NCI-H82 (cell line): ENCODE measurements around the gene DESI2.
"Not testable (repeated sequence)": the region's sequence is repeated elsewhere in the genome, so short reads cannot be mapped to it uniquely, and the experiment has no call there.

Experiments
- DNase-seq: peaks from one replicate; lab custom pipeline; 2025; lab: John Stamatoyannopoulos, UW

DESI2 gene

DNA sequence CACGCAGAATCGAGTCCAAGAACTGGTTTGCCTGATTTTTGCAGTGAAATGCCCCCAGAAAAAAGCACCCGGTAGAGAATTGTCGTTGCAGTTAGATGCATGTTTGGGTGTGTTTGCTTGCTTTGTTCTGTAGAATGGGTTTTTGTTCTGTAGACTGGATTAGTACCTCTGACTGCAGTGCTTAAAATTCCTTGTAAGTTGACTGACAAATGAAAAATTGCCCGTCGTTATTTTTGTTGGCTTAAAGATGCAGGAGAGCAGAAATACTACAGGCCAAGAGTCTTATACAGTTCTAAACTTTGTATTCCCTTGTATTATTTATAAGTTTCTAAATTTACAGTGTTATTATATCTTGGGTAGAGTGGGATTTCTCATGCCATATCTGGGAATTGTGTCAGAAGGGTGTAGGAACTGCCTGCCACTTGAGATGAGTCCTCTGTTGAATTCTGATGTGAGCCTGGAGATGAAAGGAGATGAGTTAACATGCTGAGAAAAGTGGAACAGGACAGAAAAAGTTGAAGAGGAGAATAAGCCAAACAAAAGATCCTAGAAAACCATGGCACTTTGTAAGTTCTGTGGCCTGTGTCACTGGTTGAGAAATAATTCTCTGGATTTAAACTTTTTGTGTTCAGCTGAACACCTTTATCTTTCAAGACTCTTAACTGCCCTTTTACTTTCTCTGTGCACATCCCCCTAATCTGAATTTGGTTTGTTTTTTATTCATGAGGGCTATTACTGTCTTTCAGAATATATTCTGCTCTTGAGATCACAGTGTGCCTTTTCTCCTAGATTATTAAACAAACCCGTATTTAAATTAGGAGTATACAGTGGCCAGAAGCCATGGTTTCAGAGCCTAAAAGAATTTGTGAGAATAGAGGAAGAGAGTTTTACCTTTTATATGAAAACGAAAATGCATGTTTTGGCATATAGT is 1.4 kb downstream of the DESI2 start:
- peak; percentile 35 for DNase-seq

DNA sequence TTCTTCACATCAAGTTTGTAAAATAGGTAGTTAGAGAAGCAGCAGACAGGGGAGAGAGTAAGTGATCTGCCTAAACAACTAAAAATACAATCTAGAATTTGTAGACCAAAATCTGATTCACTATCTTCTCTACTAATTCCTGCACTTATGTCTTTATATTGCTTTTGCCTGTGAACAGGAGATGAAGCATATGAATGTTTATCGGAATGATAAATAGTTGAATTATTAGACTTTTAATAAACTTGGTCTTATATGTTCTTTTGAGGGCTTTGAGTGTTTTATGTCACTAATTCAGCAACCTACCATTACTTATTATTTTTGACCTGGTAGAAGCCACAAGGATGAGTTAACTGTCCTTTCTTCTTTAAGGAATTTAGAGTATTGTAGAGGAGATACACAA is 2.3 kb downstream of the DESI2 start:
- DNase-seq = no peak

DNA sequence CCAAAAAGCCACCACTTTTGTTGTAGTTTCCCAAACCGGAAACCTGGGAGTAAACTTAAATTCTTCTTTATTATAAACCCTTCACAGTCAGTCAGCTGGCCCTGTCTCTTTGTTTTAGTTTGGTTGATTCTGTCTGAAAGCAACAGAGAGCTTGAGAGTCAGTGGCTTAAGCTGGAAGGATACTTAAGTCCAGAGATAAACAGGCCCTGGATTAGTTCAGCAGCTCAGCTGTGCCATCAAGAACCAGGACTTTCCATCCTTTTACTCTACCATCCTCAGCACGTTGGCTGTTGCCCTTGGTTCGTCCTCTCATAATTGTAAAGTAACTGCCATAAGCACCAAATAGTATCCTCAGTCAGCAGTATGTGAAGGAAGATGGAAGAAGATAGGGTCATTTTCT is 4.5 kb downstream of the DESI2 start:
- DNase-seq = peak; percentile 77

DNA sequence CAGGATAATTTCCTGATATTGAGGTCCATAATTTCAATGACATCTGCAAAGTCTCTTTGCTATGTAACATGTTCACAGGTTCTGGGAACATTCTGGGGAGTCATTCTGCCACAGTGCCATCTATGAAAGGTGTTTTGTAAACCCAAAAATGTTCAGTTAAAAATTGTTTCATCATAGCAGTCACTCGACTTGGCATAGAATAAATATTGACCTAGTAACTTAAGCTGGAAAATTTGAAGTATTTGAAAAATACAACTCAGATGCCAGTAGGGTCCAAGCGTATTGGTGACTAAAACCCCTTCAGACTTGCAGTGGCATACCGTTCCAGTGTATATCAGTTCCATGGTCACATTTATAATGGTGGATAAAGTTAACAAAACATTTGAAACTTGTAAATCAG is 6.8 kb downstream of the DESI2 start:
- no peak for DNase-seq

DNA sequence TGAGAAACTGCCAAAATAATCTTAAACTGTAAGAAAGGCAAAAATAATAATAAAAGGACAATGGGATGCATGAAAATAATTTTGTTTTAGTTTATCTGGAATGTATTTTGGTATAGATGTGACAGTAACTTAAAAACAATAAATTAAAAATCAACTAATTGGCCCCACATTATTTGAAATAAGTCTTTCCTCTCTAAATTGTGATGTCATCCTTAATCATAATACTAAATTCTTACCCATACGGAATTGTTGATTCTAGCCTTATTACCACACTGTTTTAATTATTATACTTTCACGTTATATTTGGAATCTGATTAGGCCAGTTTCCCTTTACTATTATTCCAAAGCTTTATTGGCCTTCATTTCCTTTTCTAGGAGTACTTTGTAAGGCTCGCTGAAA is 7.7 kb downstream of the DESI2 start:
- DNase-seq = no peak

DNA sequence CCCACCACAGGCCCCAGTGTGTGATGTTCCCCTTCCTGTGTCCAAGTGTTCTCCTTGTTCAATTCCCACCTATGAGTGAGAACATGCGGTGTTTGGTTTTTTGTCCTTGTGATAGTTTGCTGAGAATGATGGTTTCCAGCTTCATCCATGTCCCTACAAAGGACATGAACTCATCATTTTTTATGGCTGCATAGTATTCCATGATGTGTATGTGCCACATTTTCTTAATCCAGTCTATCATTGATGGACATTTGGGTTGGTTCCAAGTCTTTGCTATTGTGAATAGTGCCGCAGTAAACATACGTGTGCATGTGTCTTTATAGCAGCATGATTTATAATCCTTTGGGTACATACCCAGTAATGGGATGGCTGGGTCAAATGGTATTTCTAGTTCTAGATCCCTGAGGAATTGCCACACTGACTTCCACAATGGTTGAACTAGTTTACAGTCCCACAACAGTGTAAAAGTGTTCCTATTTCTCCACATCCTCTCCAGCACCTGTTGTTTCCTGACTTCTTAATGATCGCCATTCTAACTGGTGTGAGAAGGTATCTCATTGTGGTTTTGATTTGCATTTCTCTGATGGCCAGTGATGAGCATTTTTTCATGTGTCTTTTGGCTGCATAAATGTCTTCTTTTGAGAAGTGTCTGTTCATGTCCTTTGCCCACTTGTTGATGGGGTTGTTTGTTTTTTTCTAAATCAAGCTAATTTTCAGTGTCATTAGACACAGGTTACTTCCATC is 8.8 kb downstream of the DESI2 start:
- DNase-seq = not testable (repeated sequence)

DNA sequence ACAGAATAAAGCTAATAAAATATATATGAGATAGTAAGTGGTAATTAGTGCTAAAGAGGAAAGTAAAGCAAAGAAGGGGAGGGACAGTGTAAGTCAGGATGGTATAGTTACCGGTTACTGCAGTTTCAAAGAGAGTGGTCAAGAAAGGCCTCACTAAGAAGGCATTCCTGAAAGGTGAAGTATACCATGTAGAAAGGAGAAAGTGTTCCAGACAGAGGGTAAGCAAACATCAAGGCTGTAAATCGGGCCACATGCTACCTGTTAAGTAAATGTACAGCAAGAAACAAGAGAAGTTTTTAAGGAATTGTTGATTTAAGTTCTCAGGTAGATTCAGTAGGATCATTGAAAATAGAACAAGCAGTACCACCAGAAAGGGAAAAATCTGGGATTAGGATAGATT is 9.7 kb downstream of the DESI2 start:
- no peak for DNase-seq

DNA sequence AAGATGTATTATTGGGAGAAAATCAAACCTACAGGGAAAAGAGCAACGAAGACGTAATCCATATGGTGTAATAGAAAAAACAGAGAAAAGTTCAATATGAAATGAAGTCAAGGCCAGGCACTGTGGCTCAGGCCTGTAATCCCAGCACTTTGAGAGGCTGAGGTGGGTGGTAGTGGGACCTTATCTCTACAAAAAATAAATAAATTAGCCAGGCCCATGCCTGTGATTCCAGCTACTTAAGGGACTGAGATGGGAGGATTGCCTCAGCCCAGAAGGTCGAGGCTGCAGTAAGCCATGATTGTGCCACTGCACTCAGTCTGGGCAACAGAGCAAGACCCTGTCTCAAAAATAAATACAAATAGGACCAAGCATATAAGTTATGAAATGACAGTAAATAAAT is 11.4 kb downstream of the DESI2 start:
- no peak for DNase-seq

DNA sequence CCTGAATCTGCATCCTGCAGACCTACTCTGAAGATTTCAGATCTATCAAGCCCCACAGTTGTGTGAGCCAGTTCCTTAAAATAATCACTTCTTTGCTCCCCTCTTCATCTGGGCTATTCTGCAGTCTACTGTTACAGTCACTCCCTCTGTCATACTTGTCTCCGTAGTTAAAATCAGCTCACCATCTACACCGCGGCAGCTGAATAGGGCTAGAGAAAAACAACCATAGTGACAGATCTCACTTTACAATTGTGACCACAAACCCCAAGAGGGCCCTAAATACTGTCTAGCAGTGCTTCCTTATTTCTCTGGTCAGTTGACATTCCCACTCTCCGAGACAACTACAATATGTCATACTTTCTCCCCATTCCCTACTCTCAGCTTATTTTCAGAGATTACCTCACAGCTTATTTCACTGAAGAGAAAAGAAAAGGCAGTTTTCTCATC is 12.9 kb downstream of the DESI2 start:
- no peak for DNase-seq

DNA sequence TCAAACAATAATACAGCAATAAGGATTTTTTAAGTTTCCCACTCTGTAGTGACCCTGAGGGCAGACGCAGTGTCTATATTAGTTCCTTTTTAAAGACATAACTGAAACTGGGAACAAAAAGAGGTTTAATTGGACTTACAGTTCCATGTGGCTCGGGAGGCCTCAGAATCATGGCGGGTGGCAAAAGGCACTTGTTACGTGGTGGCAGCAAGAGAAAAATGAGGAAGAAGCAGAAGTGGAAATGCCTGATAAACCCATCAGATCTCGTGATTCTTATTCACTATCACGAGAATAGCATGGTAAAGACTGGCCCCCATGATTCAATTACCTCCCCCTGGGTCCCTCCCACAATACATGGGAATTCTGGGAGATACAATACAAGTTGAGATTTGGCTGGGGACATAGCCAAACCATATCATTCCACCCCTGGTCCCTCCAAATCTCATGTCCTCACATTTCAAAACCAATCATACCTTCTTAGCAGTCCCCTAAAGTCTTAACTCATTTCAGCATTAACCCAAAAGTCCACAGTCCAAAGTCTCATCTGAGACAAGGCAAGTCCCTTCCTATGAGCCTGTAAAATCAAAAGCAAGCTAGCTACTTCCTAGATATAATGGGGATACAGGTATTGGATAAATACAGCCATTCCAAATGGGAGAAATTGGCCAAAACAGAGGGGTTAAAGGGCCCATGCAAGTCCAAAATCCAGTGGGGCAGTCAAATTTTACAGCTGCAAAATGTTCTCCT is 13.9 kb downstream of the DESI2 start:
- DNase-seq = not testable (repeated sequence)

DNA sequence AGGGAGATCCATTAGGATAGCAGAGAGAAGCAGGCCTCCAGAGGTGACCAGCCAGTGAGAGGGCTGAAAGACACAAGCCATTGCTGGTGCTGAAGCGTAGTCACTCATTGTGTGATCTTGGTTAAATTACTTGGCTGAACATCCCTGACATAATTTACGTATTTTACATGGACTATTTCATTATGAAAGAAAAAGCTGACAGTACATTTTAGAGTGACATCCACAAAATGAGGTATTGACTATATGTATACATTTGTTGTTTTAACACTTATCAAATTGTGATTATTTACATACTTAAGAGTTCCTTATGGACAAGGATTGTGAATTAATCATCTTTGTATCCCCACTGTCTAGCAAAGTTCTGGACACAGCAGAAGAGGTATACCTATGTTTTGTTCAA is 14.9 kb downstream of the DESI2 start:
- DNase-seq = no peak

DNA sequence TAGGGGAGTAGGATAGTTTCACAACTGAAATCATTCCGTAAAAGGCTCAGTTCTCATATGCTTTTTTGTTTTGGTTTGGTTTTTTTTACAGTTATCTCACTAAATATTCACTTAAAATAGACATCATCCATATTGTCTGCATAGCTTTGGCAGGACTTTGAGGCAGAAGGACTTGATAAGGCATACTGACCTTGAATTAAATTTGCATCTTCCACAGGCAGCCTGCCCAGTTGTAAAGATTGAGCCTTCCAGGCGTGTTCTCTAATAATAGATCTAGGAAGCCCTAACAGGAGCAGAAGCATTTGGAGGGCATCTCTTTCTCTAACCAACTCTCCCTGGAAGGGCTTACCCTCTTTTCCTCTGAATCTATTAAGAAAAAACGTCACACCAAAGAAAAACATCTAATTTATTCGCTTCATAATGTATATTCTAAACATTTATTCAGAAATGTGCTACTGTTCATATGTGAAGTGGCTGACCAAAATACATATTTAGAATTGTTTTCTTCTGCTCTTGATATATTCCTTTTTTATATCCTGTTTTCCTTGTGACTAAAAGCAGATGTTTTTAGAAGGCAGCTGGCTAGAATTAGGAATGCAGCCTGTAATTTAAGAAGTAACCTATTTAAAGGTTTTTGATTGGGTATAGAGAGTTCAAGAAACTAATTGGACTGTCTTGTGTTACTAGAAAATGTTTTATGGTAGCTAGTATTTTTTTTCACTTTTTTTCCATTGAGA is 20.2 kb downstream of the DESI2 start:
- no peak for DNase-seq

DNA sequence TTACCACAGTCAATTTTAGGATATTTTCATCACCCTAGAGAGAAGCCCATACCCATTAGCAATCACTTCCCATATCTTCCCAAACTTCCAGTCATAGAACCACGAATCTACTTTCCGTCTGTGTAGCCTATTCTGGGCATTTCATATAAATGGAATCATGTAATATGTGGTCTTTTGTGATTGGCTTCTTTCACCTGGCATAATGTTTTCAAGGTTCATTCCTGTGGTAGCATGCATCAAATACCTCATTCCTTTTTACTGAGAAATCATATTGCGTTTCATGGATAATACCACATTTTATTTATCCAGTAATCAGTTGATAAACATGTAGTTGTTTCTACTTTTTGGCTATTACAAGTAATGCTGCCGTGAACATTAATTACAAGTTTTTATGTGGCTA is 21.5 kb downstream of the DESI2 start:
- no peak for DNase-seq

DNA sequence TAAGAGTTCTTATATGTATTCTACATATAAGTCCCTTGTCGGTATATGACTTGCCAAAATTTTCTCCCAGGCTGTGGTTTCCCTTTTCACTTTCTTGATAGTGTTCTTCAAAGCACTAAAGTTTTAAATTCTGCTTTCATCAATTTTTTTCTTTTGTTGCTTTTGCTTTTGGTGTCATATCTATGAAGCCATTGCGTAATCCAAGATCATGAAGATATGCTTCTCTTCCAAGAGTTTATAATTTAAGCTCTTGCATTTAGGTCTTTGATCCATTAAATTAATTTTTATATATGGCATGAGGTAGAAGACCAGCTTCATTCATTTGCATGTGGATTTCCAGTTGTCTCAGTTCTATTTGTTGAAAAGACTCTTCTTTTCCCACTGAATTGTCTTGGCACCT is 22.2 kb downstream of the DESI2 start:
- no peak for DNase-seq

DNA sequence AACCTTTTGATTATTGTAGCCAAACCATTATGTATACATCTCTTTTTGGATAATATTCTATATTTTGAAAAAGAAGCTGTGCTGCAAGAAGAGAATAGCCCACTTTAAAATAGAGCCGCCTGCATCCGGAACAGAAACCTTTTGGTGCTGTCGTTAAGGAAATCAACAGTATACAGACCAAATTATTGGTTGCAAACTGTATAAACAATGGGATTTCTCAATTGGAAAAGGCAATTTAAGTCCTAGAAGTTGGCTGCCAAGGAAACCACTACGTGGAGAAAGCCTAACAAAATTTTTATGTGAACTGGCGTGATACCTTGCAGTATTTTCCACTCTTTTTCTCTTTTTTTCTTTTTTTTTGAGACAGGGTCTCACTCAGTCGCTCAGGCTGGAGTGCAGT is 25.8 kb downstream of the DESI2 start:
- no peak for DNase-seq

DNA sequence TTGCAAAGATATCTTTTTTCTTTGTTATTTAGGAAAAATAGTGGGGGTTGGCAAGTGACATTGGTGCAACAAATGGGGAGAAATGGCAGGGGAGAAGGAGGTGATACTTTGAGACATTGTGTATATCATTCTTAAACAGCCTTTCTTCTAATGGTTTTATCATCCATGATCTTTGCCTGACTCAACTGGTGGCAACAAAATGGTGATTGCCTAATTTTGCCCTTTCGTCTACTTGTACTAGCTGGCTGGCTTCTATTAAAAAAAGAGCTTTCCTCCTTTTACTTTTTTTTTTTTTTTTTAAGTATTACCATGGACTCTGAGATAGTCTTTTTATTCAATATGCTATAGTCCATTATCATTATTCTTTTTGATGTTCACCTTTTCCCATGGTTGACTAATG is 27.7 kb downstream of the DESI2 start:
- DNase-seq = no peak

DNA sequence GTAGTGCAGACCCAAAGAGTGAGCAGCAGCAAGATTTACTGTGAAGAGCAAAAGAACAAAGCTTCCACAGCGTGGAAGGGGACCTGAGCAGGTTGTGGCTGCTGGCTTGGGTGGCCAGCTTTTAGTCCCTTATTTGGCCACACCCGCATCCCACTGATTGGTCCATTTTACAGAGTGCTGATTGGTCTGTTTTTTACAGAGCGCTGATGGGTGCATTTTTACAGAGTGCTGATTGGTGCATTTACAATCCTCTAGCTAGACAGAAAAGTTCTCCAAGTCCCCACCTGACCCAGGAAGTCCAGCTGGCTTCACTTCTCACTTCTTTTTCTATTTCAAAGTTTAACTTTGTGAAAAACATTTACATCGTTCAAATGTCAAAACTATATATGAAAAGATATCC is 29.2 kb downstream of the DESI2 start:
- DNase-seq = not testable (repeated sequence)

DNA sequence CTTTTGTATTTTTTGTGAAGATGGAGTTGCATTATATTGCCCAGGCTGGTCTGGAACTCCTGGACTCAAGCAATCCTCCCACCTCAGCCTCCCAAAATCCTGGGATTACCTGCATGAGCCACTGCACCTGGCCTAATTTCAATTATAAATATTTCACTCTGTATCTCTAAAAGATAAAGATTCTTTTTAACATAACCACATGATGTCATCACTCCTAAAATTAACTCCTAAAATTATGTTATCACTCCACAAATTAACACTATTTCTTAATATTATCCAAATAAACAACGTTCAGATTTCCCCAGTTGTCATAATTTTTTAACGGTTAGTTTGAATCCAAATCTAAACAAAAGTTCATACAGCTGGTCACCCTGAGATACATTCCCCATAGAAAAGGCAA is 43.0 kb downstream of the DESI2 start:
- DNase-seq = no peak

DNA sequence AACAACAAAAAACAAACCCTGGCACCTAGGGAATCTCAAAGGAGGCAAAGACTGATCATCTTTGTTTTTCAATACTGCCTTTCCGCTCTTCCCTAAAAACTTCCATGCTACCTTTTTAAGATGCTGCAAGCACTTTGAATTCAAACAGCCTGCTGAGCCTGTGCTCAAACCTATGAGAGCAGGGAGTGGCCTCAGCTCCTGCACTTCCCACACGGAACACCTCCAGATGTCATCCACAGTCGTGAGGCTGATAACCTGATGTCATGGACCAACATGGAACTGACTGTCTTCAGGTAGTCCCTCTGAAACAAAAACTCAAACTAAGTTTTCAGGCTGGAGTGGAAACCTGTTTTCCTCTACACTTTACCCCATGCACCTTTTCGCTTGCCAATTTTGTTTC is 46.8 kb downstream of the DESI2 start:
- no peak for DNase-seq

DNA sequence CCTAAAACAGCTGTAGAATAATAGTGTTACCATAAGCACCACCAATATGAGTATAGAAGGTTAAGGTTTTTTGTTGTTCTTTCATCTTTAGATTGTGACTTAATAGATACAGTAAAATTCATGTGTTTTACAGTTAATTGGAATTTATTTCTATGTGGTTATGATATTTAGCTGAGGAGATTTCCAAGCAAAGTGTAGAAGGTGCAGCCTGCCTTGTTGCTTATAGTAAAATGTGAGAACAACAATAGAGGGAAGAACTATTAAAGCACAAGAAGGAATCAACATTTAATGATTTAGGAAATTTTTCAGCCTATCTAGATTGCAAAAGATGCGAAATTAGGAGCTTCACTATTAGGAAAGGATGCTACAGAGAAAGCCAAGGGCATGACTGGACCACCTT is 47.9 kb downstream of the DESI2 start:
- DNase-seq = no peak

DNA sequence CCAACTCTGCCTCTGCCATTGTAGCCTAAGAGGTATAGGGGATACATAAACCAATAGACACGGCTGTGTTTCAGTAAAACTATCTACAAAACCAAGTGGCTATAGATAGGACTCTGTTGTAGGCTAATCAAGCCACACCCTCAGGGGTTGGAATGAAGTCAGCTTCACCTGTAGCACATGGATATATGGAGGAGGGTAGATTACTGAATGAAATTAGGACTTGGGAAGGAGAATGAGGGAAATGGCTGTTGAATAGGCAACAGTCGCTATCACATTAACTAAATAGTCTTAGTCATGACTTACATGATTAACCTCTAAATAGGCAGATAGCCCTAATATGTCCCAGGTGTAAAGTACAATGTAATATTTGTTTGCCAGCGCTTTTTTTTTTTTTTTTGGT is 49.7 kb downstream of the DESI2 start:
- no peak for DNase-seq

DNA sequence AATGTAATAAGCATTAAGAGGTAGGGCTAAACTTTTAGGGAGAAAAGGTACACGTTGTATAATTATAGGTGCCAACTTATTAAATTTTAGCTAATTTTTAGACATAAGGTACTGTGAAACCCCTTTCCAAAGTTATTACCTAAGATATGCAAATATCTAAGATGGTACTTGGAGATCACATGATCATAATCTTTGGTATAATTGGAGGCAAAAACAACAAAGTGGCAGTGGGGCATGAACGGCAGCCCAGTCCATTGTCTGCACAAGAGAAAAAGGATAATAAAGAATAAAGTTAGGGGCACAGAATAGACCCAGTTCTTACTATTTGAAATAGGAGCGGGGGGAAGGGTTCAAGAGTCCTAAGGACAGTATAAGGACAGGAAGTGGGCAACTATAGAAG is 51.2 kb downstream of the DESI2 start:
- no peak for DNase-seq
